ENCODE data around the gene GNE.
"Not testable (repeated sequence)": the region's sequence is repeated elsewhere in the genome, so short reads cannot be mapped to it uniquely, and the experiment has no call there.

The GNE gene

GRCh38 chr9:36263683-36264082 lies 5.4 kb upstream of the GNE start:
- no peak for DNase-seq

- peak; percentile 1 for DNase-seq
These were observed 817 bp upstream of the GNE start for GRCh38 chr9:36258996-36259533.

GRCh38 chr9:36251428-36251827 lies 6.8 kb downstream of the GNE start:
- no peak for DNase-seq

GRCh38 chr9:36250079-36250478 lies 8.2 kb downstream of the GNE start:
- DNase-seq, result peak; percentile 0

GRCh38 chr9:36249189-36249588 lies 9.1 kb downstream of the GNE start:
- DNase-seq, result peak; percentile 52

GRCh38 chr9:36248061-36248460 lies 10.2 kb downstream of the GNE start:
- peak; percentile 62 for DNase-seq

GRCh38 chr9:36247356-36247755 lies 10.9 kb downstream of the GNE start:
- DNase-seq, result no peak

DNA sequence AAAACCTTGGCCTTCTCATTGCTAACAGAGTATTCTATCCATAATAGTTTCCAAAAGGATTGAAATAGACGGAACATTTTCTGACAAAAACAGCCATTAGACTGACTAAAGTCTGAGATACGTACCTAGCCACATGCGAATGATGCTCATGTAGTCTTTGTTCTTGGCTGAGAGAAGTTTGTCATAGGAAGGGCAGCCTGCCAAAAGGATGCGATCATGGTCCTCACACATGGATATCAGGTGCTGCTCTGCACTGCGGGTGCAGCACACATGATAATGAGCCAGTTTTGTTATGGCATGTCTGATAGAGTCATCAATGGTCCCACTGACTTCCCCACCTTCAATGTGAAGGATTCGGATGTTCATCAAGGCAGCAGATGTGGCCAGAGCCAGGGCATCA lies 12.3 kb downstream of the GNE start:
- DNase-seq, result no peak

GRCh38 chr9:36239675-36240074 lies 18.6 kb downstream of the GNE start:
- not testable (repeated sequence) for DNase-seq

DNA sequence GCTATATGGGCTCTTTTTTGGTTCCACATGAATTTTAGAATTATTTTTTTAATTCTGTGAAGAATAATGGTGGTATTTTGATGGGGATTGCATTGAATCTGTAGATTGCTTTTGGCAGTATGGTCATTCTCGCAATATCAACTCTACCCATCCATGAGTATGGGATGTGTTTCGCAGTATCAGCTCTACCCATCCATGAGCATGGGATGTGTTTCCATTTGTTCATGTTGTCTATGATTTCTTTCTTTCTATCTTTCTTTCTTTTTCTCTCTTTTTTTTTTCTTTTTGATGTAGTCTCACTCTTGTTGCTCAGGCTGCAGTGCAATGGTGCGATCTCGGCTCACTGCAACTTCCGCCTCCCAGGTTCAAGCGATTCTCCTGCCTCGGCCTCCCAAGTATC lies 19.0 kb downstream of the GNE start:
- not testable (repeated sequence) for DNase-seq

- DNase-seq, result no peak
These were observed 21.0 kb downstream of the GNE start for GRCh38 chr9:36237230-36237629.

- no peak for DNase-seq
These were observed 35.8 kb downstream of the GNE start for GRCh38 chr9:36222449-36222848.

DNA sequence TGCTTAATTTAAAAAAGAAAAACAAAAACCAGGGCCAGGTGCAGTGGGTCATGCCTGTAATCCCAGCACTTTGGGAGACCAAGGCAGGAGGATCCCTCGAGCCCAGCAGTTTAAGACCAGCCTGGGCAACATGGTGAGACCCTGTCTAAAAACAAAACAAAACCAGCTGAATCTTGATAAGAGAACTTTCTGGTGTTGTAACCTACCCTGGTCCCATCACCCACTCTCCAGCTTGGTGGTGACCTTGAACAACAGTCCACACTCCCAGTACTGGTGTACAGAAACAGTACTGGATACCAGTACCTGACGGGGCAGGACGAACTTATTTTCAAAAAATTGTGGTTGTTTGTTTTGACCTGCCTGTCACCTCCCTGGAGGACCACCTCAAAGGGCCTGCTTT lies 36.6 kb downstream of the GNE start:
- no peak for DNase-seq

- DNase-seq, result no peak
These were observed 39.8 kb downstream of the GNE start for GRCh38 chr9:36218411-36218901.

DNA sequence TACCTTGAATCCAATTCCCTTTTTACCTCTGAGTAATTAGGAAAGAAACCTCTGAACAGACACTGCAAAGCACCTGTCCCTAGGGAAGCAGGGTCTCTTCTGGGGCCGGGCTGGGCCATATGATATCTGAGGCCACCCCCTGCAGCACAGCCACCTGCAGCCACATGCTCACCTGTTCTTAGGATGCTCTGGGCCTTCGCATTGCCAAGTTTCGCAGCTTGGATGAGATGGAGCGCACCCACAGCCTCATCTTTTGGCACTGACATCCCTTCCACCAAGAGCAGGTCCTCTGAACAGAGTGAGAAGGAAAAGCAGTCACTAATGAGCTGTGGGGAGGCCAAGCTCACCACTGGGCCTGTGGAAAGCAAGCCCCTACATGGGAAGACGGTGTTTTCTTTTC lies 40.2 kb downstream of the GNE start:
- no peak for DNase-seq

- DNase-seq, result no peak
These were observed 40.8 kb downstream of the GNE start for GRCh38 chr9:36217256-36217968.

DNA sequence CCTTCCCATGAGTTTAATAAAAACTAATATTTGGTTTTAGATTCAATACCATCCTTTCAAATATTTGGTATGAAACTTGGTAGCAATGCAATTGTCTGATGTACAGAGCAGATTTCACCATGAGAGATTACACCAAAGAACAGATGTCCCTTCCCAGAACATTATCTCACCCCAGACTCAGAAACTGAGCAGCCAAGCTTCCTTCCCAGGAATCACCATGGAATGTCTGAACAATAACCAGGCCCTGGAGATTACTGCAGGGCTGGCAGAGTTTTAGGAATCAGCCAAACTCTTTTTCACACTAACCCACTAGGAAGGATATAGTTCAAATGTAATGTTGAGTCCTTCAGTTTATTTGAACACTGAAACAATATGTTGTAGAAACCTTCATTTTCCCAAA lies 43.7 kb downstream of the GNE start:
- DNase-seq, result no peak

- DNase-seq, result no peak
These were observed 44.3 kb downstream of the GNE start for GRCh38 chr9:36213989-36214388.

DNA sequence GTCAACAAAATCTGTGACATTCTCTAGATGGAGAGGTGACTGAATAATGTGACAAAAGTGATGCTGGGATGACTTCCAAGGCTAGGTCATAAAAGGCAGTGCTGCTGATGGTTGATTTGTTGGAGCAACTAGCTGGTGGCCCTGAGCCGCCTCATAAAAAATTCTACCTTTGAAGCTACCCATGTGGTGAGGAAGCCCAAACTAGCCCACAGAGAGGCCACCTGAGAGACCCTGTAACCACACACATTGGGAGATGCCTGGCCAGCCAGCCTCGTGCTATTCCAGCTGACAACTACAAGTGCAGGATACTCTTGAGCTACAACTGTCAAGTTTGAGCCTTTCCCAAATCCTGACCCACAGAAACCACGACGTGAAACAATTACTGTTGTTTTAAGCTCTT lies 44.9 kb downstream of the GNE start:
- DNase-seq, result no peak

GRCh38 chr9:36211510-36211909 lies 46.7 kb downstream of the GNE start:
- no peak for DNase-seq

DNA sequence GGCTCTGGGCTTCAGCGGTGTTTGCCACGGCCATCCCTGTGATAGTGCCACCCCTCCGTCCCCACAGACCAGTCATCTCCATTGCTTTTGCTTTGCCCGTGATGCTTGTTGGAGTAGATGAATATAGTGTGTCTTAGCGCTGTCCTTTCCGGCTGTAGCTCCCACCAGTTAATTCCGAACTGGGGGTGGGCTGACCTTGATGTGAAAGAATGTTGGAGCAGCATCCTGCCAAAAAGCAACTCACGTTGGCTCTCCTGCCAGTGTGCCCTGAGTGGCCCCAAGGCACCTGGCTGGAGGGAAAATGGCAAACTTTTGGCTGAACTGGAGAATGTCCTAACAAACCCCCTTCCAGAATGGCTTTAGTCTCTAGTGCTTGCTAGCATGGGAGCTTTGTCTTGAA lies 47.5 kb downstream of the GNE start:
- no peak for DNase-seq

GRCh38 chr9:36208521-36209253 lies 49.6 kb downstream of the GNE start:
- no peak for DNase-seq

DNA sequence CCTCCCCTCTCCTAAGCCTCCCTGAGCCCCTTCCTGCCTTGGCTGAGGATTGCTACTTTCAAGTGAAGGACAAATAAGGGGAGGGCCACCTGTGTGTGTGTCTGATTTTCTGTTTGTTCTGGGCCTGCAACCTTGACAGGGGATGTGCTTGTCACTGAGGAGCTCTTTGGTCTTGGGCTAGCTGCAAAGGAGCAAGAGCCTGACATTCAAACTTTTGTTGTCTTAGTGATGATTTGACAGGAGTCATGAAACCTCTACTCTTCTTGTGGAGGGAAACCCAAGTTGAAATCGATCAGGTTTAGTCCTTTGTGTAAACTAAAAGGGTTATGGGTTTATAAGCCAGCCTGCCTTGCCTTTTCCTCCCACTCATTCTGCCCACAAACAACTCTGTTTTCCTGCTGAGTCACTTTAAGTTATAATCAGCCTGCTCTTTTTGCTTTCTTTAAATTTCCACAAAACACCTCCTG lies 50.7 kb downstream of the GNE start:
- DNase-seq, result no peak

GRCh38 chr9:36207016-36207415 lies 51.2 kb downstream of the GNE start:
- no peak for DNase-seq

Measured in inflammatory macrophage treated with lipopolysaccharide for 4 hours (primary cell).